ENCODE results near the gene GPX6.
"Not testable (repeated sequence)": the region's sequence is repeated elsewhere in the genome, so short reads cannot be mapped to it uniquely, and the experiment has no call there.

The GPX6 gene, protein sequence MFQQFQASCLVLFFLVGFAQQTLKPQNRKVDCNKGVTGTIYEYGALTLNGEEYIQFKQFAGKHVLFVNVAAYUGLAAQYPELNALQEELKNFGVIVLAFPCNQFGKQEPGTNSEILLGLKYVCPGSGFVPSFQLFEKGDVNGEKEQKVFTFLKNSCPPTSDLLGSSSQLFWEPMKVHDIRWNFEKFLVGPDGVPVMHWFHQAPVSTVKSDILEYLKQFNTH

GRCh38 chr6:28515676-28516075, at the start of gene GPX6:
Gene GPX6, minus strand, starts transcription at chr6:28515793. Its CDS starts 50 bp downstream, at chr6:28515743.
- H3K36me3 ChIP-seq (ENCODE audit: control insufficient read depth, insufficient read depth, low read length), result no peaks in the 10 kb centered on the region
- no peaks in the 10 kb centered on the region for H3K27me3 ChIP-seq (ENCODE audit: control insufficient read depth, insufficient read depth, low read length)
- no peaks in the 10 kb centered on the region for H3K9me3 ChIP-seq (ENCODE audit: control insufficient read depth, low read length)
- no peak within 1 kb of the TSS for H3K9ac ChIP-seq (ENCODE audit: low read length)
- no peaks in the 10 kb centered on the region for H3K4me1 ChIP-seq (ENCODE audit: control insufficient read depth, insufficient read depth, low read length)
- no peak within 1 kb of the TSS for H3K4me3 ChIP-seq (ENCODE audit: low read length)

DNA sequence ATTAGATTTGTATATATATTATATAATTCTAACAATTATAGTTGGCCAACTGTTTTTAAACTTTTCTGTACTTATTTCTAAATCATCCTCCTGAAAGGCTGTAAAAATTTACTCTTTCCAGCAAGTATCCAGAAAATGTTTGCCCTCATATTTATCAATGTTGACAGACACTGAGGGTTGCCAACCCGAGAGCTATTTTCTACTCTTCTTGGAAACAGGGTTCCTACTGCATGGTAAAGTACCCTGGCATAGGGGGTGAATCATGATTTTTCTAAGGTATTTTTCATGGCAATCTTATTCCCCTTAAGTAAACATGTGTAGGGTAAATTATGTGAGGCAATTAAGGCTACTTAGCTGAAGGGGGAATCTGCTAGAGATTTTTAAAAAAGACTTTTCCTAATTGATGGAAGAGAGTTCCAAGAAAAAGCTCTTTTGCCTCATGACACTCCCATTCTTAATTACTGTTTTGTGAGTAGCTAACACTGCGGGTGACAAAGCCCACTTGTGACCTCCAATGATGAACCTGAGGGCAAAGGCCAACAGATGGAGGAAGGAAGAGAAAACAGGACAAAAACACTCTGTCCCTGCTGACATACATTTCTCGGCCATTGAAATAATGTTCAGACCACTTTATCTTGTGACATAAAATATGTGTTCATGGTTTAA, 48.0 kb upstream of the GPX6 start:
- Histone ChIP-seq H3K4me3 (ENCODE audit: low read length) (no peak overlapping the region), H3K9ac (ENCODE audit: low read length) (no peak overlapping the region), H3K9me3 (ENCODE audit: control insufficient read depth, low read length) (no peaks in the 10 kb centered on the region), H3K36me3 (ENCODE audit: control insufficient read depth, insufficient read depth, low read length) (no peaks in the 10 kb centered on the region), H3K27me3 (ENCODE audit: control insufficient read depth, insufficient read depth, low read length) (peaks cover 3% of the 10 kb centered on the region), H3K4me1 (ENCODE audit: control insufficient read depth, insufficient read depth, low read length) (no peaks in the 10 kb centered on the region)

GRCh38 chr6:28558629-28559028, 43.0 kb upstream of the GPX6 start:
- Histone ChIP-seq H3K27me3 (ENCODE audit: control insufficient read depth, insufficient read depth, low read length) (peaks cover 3% of the 10 kb centered on the region), H3K4me1 (ENCODE audit: control insufficient read depth, insufficient read depth, low read length) (no peaks in the 10 kb centered on the region), H3K36me3 (ENCODE audit: control insufficient read depth, insufficient read depth, low read length) (no peaks in the 10 kb centered on the region), H3K9me3 (ENCODE audit: control insufficient read depth, low read length) (no peaks in the 10 kb centered on the region), H3K9ac (ENCODE audit: low read length) (no peak overlapping the region), H3K4me3 (ENCODE audit: low read length) (no peak overlapping the region)

- peaks cover 3% of the 10 kb centered on the region for H3K27me3 ChIP-seq (ENCODE audit: control insufficient read depth, insufficient read depth, low read length)
- H3K4me1 ChIP-seq (ENCODE audit: control insufficient read depth, insufficient read depth, low read length), result no peaks in the 10 kb centered on the region
- H3K9me3 ChIP-seq (ENCODE audit: control insufficient read depth, low read length), result no peaks in the 10 kb centered on the region
- H3K9ac ChIP-seq (ENCODE audit: low read length), result no peak overlapping the region
- H3K36me3 ChIP-seq (ENCODE audit: control insufficient read depth, insufficient read depth, low read length), result no peaks in the 10 kb centered on the region
- H3K4me3 ChIP-seq (ENCODE audit: low read length), result no peak overlapping the region
Observed at GRCh38 chr6:28555136-28555535, 39.5 kb upstream of the GPX6 start.

GRCh38 chr6:28553986-28554881, 38.6 kb upstream of the GPX6 start:
- Histone ChIP-seq H3K27me3 (ENCODE audit: control insufficient read depth, insufficient read depth, low read length) (peaks cover 3% of the 10 kb centered on the region), H3K9ac (ENCODE audit: low read length) (no peak overlapping the region), H3K4me3 (ENCODE audit: low read length) (no peak overlapping the region), H3K36me3 (ENCODE audit: control insufficient read depth, insufficient read depth, low read length) (no peaks in the 10 kb centered on the region), H3K9me3 (ENCODE audit: control insufficient read depth, low read length) (no peaks in the 10 kb centered on the region), H3K4me1 (ENCODE audit: control insufficient read depth, insufficient read depth, low read length) (no peaks in the 10 kb centered on the region)

DNA sequence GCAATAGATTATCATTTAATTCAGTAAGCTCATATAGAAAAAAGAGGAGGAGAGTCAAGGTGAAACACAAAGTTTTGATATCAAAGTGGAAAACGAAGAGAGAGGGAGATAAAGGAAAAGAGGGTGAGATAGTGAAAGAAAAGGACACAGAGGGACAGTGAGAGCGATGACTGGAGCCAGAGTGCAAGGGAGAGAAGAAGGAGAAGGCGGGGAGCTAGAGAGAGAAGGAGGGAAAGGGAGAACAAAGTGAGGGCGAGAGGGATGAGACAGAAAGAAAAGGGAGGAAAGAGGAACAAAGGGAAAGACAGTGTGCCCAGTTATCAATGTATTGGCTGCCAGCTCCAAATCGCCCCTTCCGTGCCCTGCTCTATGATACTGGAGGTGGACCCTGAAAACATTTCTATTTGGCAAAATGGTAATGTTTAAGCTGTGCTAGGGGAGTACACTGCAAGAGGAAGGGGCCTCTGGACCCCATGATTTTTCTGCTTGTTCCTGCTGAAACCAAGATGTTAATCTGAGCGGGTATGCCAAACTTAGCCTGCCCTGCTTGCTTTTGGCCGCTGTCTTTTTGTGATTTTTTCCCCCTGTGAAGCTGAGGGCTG, 37.9 kb upstream of the GPX6 start:
- no peak overlapping the region for H3K9ac ChIP-seq (ENCODE audit: low read length)
- no peaks in the 10 kb centered on the region for H3K9me3 ChIP-seq (ENCODE audit: control insufficient read depth, low read length)
- H3K36me3 ChIP-seq (ENCODE audit: control insufficient read depth, insufficient read depth, low read length), result no peaks in the 10 kb centered on the region
- H3K4me3 ChIP-seq (ENCODE audit: low read length), result no peak overlapping the region
- peaks cover 3% of the 10 kb centered on the region for H3K27me3 ChIP-seq (ENCODE audit: control insufficient read depth, insufficient read depth, low read length)
- H3K4me1 ChIP-seq (ENCODE audit: control insufficient read depth, insufficient read depth, low read length), result no peaks in the 10 kb centered on the region

DNA sequence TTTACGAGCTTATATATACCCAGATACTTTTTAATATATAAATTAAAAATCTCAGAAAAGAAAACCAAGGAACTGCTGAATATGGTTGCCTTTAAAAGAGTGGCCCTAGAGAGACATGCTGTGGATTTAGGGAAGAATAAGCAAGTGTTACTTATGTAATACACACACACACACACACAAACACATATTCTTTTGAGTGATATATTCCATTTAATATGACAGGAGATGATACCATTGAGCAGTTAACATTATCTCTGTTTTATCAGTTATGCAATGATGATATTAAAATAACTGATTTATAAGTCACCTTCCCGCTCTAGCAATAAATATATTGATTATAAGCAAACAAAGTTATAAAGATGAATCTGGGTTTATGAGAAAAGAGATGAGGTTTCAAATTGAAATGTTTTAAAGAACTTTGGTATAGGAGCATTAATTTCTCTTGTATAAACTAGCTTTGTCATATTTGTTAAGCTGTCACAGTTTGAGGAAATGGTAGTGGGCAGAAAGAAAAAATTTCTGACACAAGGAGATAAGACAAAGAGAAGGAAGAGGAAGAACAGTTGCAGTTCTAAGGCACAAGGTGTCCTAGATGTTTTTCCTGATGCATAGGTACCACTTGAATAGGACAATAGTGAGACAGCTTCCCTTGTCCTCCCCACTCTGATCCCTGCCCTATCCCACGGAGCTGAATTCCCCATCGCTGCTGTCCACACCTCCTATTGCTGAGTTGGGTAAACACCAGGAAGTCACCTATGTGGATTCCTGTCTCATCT, 36.5 kb upstream of the GPX6 start:
- Histone ChIP-seq H3K27me3 (ENCODE audit: control insufficient read depth, insufficient read depth, low read length) (peaks cover 3% of the 10 kb centered on the region), H3K4me1 (ENCODE audit: control insufficient read depth, insufficient read depth, low read length) (no peaks in the 10 kb centered on the region), H3K4me3 (ENCODE audit: low read length) (no peak overlapping the region)

GRCh38 chr6:28547003-28547402, 31.4 kb upstream of the GPX6 start:
- H3K4me3 ChIP-seq (ENCODE audit: low read length); H3K9me3 ChIP-seq (ENCODE audit: control insufficient read depth, low read length); H3K36me3 ChIP-seq (ENCODE audit: control insufficient read depth, insufficient read depth, low read length); H3K4me1 ChIP-seq (ENCODE audit: control insufficient read depth, insufficient read depth, low read length); H3K9ac ChIP-seq (ENCODE audit: low read length); H3K27me3 ChIP-seq (ENCODE audit: control insufficient read depth, insufficient read depth, low read length): not testable (repeated sequence)

More for the DNA sequence above, 36.5 kb upstream of the GPX6 start:
- Histone ChIP-seq H3K36me3 (ENCODE audit: control insufficient read depth, insufficient read depth, low read length) (no peaks in the 10 kb centered on the region), H3K9ac (ENCODE audit: low read length) (no peak overlapping the region), H3K9me3 (ENCODE audit: control insufficient read depth, low read length) (no peaks in the 10 kb centered on the region)

DNA sequence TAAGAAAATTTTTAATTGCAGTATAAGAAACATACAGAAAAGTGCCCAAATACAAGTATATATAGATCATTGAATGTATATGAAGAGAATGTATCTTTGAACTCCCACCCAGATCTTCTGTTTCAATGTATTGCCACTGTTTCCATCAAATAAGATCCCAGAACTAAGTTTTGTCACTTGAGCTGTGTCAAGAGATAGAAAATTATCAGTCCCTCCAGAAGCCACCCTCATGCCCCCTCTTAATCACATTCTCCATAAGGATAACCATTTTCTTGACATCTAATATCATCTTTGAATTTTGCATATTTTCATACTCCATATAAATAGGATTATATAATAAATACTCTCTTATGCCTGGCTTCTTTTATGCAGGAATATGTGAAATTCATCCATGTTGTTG, 30.4 kb upstream of the GPX6 start:
- Histone ChIP-seq H3K27me3 (ENCODE audit: control insufficient read depth, insufficient read depth, low read length) (peaks cover 5% of the 10 kb centered on the region), H3K9ac (ENCODE audit: low read length) (no peak overlapping the region), H3K4me1 (ENCODE audit: control insufficient read depth, insufficient read depth, low read length) (no peaks in the 10 kb centered on the region), H3K36me3 (ENCODE audit: control insufficient read depth, insufficient read depth, low read length) (no peaks in the 10 kb centered on the region), H3K9me3 (ENCODE audit: control insufficient read depth, low read length) (no peaks in the 10 kb centered on the region), H3K4me3 (ENCODE audit: low read length) (no peak overlapping the region)

GRCh38 chr6:28543651-28544610, 28.3 kb upstream of the GPX6 start:
- H3K9ac ChIP-seq (ENCODE audit: low read length), result no peak overlapping the region
- no peaks in the 10 kb centered on the region for H3K9me3 ChIP-seq (ENCODE audit: control insufficient read depth, low read length)
- peaks cover 11% of the 10 kb centered on the region for H3K27me3 ChIP-seq (ENCODE audit: control insufficient read depth, insufficient read depth, low read length)
- H3K4me1 ChIP-seq (ENCODE audit: control insufficient read depth, insufficient read depth, low read length), result no peaks in the 10 kb centered on the region
- no peaks in the 10 kb centered on the region for H3K36me3 ChIP-seq (ENCODE audit: control insufficient read depth, insufficient read depth, low read length)
- H3K4me3 ChIP-seq (ENCODE audit: low read length), result no peak overlapping the region
